Fibroblast of the conjunctiva (primary cell): ENCODE measurements around the gene SLC2A9.

Experiments used
- DNase-seq: peaks from one replicate; pipeline ENCODE4 v3.0.0-alpha.2; 2010; ENCODE audit warnings: low read depth

The SLC2A9 gene

DNA sequence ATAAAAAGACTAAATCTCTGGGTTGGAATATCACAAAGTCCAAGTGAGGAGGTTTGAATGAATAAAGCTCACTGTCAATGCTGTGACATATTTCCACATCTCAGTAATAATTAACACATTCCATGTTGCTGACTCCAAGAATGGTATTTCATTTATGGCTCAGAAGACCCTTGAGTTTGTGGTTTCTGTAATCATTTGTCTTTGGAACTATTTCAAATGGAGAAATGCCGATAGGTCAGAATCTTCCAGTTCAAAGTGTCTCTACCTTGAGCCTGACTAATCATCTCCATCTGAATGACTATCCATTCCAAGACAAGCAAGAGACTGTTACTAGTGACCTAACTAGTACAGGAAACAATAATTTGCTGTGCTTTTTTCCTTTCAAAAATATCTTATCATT, 24.2 kb upstream of the SLC2A9 start:
- DNase-seq, result no peak

DNA sequence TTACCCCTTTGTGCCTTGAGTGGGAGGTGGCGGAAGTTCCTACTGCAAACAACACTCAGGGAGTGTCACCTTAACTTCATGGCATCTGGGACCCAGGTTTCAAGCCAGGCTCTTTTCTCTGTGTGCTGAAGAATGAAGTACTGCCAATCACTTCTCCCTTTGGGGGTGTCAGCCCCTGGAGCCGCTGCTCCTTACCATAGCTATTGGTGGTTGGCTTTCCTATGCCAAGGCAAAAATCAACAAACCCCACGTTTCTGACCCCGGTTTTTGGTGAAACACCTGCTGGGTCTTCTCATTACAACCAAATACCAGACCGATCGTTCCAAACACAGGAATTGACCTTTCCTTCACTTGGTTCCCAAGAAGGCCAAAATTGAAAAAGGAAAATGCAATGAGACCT, 19.7 kb upstream of the SLC2A9 start:
- no peak for DNase-seq

DNA sequence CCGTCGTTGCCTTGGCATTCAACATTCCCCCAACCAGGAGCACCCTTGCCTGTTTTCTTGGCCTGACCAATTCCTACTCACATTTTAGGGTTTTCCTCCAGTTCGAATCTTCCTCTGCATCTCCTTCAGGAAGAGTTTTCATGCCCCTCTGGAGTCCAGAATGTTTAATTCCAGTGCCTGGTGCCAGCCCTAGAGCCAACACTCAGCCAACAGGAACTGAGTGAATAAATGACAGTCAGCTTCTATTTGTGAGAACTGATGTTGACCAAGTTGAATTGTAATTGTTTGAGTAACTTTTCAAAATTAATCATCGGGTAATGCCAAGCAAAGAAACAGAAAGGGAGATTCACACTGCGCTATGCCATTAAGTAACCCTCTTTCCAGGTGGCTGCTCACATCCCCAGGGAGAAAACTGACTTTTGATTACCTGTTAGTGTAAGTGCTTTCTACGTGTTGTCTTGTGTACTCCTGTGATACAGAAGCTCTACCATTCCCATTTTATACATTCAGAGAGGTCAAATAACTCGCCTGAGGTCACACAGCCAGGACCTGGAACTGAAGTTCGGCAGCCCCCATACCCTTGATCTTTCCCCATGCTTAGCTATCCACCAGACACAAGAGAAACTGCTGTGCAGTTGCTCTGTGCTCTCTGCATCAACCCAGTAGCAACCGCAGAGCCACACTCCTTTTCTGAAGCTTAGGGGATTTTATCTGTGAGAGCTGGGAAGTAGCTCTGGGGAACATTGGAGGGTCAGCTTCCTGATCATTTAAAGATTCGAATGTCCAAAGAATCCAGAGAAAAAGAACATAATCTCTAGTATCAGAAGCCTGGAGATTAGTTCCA, 19.0 kb upstream of the SLC2A9 start:
- DNase-seq, result no peak

DNA sequence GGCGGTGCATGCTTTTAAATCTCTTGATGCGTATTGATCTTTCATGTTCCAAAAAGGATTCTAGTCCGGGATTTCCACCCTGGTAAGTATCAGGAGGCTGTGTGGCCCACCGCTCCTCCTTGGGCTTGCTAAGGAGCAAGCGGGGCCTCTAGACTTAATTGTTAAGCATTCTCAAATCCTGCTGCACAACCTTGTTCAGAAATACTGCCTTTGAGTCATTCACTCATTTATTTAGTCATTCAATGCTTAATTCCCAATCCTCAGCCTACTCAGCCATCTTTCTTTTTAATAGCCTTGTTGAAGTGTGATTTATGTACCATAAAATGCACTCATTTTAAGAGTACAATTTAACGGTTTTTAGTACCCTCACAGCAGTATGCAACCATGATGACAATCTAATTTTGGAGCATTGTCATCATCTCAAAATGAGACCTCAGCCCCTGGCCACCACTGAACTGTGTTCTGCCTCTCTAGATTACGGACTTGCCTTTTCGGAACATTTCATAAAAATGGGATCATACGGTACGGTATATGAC, 15.6 kb upstream of the SLC2A9 start:
- no peak for DNase-seq

DNA sequence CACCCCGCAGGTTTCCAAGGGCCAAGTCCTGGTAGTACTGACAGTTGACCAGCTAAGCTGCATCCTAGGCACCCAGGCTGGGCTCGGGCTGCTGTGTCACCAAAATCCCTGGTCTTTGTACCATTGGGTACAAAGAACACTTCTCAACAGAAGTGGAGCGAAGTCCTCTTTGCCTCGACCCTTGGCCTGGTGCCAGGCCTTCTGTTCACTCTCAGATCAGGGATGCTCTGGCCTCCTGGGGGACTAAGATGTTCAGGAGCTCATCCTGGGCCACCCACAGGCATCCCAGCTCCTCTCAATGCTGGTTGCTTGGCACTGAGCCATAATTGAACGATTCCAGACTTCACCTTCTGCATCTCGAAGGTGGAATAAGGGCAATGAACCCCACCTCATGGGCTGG, 13.8 kb upstream of the SLC2A9 start:
- DNase-seq, result no peak

DNA sequence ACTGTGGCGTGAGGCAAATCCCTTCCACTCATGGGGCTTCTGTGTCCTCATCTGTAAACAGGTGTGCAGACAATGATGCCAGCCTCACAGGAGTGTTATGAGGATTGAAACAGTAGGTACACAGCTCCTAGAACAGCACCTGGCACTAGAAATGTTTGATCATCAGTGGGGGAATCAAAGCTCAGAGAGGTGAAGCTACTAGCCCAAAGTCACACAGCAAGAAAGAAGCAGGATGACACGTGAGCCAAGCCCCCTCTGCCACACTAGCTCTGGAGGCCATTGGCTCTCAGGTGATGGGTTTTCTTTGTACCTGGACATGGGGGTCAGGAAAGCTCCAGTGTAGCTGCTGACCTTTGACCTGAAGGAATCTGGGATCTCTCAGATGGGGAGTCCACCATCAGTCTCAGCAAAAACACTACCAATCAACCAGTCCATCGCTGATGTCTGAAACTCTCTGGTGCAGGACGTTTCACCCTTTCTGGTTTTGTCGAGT, 13.4 kb upstream of the SLC2A9 start:
- DNase-seq, result no peak

DNA sequence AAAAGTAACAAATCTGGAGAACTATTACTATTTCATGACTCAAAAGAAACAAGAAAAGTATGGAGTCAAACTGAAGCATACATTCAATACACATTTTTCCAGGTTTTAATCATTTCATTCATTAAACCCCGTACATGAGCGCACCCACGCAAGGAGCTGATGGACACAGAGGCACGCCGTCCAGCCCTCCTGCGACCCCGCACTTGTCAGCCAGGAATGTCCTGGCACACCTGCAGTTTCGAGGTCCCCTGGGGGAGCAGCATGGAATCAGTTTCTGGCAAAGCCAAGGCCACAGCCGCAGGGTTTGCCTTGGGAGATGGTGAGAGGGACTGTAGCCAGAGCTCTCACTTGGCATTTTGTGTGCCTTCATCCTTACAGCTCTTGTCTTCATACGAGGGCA, 12.8 kb upstream of the SLC2A9 start:
- DNase-seq, result no peak

DNA sequence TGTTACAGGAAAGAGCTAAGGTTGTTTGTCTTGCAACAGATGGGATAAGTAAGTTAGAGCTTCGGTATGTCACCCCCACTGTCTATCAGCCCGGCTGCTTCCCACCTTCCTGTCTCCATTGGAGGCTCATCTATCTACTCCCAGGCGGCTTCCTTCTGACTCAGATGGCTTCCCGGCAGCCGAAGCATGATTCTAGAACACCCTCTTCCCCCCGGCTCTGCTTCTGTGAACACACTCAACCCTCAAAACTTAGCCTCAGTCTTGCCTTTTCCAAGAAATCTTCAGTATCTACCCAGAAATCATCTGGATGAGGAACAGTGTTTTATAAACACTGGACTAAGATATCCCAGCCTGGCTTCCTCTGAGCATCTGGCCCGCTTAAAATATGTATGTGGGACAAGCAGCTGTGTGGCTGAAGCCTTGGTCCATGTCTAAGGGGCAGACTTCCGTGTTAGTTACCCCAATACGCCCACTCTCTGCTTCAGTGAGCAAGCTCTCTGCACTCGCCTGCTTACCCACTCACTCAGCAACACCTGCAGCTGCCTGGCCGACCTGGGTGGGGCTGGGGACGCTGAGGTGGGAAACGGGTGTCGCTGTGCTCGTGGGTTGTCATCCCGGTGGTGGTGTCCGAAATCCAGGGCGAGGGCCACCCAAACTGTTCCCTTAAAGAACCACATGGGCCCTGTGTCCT, 12.0 kb upstream of the SLC2A9 start:
- DNase-seq, result no peak

DNA sequence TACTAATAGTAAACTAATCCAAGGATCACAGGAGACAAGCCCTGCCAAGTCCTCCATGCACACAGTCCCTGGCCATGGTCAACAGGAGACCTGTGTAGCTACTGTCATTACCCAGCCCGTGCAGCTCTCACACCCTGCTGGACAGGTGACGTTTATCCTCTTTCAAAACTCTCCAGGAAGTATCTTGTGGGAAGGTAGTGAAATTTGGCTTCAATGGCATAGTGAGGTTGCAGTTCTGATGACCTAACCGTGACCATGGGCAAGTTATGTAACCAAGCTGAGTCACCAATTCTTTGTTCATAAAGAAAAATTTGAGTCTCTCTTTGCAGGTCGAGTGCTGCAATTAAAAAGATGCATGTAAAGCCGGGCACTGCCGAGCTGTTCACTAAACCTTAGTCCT, 11.3 kb upstream of the SLC2A9 start:
- DNase-seq, result no peak

DNA sequence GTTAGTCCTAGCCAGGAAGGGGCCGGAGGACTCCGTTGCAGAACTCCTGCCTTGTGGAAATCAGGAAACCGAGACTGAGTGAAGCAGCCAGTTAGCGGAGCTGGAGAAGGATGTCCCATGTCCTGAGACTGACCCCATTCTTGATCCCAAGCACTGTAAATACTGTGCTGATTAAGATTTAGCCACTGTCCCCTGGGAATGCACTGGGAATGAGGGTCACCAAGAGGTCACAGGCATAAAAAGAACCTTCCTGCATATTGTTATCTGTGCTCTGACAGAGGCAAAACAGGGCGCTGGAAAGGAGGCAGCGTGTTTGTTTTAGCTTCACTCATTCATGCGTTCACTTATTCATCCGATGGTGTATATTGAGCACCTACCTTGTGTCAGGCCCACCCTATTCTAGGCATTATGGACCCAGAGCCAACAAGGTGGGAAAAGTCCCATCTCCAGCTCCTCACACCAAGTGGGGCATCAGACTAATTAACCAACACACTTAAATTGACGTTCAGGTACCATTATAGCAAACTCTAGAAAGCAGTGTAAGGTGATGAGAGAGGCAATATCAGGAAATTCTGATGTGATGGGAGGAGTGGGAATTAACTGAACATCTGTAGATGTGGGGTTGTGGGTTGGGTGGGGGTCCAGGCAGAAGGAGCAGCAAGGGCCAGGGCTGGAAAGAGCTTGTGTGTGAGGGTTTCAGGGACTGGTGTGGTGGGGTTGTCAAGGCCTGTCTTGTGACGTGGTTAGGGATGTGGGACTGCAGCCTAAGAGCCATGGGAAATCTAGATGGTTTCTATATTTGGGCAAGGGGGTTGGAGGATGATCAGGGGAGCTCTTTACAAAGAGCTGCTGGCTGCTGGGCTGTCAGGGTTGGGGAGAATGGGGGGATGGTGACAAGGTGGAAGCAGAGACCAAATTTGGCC, 10.6 kb upstream of the SLC2A9 start:
- no peak for DNase-seq

DNA sequence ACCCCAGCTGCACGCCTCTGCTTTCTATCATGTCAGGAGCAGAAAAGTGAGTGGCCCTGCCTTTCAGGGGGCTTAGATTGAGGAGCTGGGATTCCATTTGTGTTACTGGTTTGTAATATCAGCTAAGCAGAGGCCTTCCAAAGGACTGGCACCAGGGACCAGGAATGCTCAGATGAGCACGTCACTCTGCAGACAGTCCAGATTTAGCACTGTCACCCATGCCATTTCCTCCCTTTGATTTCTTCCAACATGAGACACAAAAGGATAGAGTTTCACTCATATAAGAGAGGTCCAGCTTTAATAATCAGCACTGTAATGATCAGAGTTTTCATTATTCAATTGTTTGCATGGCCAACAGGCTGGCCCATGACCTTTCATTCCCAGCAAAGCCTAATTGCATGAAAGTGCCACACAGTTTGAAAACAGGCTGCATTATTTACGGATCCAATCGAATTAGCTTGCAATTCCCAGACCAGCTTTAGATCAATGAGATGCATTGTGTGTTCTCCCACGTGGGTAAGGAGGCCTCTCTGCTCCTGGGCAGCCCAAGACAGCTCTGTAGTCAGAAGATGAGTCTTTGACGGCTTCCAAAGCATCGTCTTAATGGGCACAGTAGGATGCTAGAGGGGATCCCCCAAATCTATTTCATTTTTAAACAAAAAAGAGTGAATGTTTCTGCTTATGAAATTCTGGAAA, 9.8 kb upstream of the SLC2A9 start:
- DNase-seq, result no peak

DNA sequence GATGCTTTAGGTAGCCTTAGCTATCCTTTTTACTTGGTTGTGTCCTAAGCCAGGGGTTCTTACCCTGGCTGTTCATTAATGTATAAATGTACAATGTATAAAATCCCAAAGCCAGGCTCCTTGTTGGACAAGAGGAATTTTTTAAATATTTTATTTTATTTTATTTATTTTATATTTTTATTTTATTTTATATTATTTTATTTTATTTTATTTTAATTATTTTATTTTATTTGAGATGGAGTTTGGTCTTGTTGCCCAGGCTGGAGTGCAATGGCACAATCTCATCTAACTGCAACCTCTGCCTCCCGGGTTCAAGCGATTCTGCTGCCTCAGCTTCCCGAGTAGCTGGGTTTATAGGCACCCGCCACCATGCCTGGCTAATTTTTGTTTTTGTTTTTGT, 8.1 kb upstream of the SLC2A9 start:
- no peak for DNase-seq

DNA sequence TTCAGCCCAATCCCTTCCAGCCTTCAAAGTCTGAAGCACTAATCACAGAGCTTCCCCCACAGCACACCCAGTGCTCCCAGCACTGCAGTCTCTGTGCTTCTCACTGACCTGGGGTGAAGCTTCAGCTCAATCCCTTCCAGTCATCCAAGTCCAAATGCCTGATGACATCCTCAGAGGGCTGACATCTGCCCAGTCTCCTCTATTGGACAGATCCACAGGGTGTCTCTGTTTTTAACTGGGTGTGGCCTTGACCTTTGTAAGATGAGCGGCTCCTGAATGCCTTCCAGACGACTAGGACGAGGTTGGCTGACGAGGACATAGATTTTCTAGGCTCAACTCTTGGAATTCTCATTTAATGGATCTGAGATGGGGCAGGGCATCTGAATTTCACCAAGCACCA, 7.6 kb upstream of the SLC2A9 start:
- DNase-seq, result no peak

DNA sequence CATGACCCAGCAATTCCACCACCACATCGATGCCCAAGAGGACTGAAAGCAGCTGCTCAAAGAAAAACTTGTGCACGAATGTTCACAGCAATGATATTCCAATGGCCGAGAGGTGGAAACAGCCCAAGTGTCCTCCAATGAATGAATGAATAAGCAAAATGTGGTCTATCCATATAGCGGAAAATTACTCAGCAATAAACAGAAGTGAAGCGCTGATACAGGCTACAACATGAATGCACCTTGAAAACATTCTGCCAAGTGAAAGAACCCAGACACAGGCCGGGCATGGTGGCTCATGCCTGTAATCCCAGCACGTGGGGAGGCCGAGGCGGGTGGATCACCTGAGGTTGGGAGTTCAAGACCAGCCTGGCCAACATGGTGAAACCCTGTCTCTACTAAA, 5.2 kb upstream of the SLC2A9 start:
- no peak for DNase-seq

DNA sequence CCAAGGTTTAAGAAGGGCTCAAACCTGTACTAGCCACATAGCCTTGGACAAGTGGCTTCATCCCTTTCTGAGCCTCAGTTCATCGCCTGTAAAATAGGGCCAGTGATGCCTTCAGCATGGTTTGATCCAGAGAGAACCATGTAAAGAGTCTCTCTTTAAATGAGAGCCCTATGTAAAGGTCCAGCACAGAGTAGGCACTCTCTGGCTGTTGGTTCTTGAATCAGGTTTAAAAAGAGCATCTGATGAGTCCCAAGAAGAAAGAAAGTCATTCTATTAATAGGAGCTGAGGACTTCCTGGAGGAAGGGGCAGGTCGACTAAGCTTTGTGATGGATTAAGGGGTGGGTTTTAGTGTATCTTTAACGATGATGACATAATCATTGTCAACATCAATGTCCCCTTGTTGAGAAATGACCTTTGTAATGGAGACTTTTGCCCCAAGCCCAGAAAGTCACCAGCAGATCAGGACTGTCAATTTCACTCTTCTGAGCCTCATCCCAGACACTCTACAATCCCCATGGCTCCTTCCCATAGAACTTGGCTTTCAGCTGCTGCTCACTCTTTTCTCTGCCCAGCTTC, 4.0 kb upstream of the SLC2A9 start:
- no peak for DNase-seq

DNA sequence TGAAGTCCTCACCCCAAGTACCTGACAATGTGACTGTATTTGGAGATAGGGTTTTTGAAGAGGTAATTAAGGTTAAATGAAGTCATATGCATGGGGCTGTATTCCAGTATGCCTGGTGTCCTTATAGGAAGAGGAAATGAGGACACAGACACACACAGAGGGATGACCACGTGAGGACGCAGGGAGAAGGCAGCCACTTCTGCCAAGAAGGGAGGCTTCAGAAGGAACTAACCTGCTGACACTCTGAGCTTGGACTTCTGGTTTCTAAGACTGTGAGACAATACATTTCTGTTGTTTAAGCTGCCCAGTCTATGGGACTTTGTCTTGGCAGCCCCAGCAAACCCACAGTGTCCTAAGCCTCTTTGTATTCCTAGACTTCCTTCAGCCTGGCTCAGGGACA, 3.0 kb upstream of the SLC2A9 start:
- no peak for DNase-seq

DNA sequence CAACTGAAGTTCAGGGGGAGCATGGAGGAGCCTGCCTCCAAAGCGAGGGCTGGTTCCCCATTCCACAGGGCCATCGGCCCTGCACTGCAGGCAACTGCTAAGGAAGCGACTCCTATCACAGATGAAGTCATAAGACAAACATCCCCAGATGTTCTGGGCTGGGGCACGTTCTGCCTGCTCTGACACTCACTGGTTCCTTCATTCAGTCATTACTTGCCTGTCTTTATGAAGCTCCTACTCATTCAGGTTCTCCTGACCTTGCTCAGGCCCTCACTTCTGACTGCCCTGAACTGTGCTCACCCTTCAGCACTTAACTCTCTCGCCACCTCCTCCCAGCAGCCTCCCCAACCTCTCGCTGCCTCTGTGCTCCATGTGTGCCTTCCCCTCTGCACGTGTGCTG, 2.5 kb upstream of the SLC2A9 start:
- DNase-seq, result no peak

DNA sequence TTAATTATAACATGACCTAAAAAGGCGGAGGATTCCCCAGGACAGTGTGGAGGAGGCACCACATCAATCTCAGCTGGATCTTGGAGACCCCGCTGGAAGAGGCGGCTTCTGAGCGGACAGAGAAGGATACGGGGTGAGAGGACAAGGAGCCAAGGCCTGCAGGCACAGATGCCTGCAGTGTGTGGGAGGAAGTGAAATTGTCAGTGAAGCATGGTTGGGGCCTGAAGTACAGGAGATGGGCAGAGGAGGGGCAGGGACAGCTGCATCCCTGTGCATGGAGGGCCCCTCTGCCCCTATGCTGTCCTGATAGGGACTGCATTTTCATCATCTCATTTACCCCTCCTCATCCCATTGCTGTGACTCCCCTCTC, 1.7 kb upstream of the SLC2A9 start:
- no peak for DNase-seq

DNA sequence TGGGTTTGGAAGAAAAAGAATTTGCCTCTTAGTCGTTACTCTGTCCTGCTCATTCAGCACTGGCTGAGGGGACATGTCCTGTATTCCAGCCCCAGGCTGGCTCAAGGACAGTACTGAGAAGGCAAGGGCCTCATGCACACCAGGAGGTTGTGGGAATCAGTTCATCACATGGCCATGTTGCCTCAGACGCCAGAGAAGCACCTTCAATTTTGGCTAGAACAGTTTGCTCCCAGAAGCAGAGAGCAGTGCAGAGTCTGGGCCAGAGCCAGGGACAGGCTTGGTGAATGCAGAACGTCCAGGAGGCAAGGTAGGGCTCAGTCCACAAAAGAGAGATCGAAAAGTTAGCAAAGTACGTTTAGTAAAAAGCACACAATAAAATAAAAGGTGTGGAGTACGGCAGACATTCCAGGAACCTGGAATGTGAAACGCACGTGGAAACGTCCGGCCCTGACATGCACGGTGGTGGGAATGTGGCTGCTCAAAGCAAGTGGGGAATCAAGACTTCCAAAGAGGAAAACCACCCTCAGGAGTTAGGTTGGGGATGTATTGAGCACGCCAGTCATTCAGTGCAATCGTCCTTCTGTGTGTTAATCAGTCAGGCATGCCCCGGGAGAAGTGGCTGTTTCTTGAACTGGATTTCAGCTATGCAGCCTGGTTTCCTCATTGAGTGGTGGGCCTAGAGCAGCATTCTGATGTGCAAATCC, 1.2 kb upstream of the SLC2A9 start:
- no peak for DNase-seq

DNA sequence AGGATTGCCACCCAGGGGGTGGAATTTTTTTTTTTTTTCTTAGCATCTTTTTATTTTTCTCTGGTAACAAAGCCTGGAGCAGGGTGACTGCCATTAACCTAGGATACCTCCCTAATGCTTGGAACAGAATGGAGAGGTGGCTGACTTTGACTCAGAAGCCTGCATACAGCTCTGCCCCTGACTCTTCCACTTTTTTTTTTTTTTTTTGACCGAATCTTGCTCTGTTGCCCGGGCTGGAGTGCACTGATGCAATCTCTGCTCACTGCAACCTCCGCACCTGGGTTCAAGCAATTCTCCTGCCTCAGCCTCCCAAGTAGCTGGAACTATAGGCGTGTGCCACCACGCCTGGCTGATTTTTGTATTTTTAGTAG, 341 bp upstream of the SLC2A9 start:
- no peak for DNase-seq

DNA sequence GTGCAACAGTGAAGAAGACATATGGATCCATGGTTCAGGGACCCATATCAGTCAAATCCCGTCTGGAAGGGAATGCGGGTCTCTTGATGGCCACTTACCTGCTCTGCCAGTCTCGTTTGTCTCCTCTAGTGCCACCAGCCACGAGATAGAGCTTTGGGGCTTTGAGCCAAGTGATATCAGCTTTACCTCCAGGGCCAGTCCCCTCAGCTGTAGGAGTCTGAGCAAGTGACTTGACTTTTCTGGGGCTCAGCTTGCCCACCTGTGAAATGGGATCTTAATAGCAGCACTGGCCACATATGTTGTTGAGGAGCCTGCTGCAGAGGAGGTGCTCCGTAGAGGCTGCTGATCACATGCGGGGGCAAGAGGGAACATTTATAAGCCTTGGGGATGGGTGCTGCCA, 1.2 kb downstream of the SLC2A9 start:
- no peak for DNase-seq
